NCI-H128 (cell line): ENCODE data around the gene TAS2R42.

Experiments used
- DNase-seq: peaks from one replicate; lab custom pipeline; 2025; ENCODE audit not compliant: unreplicated experiment; lab: John Stamatoyannopoulos, UW

The TAS2R42 gene, protein sequence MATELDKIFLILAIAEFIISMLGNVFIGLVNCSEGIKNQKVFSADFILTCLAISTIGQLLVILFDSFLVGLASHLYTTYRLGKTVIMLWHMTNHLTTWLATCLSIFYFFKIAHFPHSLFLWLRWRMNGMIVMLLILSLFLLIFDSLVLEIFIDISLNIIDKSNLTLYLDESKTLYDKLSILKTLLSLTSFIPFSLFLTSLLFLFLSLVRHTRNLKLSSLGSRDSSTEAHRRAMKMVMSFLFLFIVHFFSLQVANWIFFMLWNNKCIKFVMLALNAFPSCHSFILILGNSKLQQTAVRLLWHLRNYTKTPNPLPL

DNA sequence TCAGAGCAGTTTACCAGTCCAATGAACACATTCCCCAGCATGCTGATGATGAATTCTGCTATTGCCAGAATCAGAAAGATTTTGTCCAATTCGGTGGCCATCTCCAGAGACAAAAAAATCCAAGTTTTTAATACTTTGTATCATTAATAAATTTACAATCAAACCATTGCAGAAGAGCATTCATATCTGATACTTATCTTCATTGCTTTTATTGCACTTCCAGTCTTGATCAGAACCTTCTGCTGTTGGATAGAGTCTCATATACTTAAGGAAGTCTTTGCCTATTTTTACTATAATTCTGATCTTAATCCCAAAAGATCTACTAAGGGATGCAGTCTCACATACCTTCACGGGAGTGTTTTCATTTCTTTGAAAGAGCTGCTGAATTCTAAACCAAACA is at the start of gene TAS2R42:
Gene TAS2R42, minus strand, starts transcription at position 101 of the 400 bp plus-strand sequence. Its CDS starts 0 bp downstream, at position 101.
- no peak for DNase-seq

DNA sequence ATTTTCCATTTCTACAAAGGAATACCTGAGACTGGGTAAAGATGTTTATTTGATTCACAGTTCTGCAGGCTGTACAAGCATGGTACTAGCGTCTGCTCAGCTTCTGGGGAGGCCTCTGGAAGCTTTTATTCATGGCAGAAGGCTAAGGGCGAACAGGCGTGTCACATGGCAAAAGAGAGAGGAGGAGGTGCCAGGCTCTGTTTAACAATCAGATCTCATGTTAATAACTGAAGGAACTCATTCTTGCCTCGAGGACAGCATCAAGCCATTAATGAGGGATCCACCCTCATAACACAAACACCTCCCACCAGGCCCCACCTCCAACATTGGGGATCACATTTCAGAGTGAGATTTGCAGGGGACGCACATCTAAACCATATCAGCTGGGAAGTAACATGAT is 46.8 kb upstream of the TAS2R42 start:
- no peak for DNase-seq

DNA sequence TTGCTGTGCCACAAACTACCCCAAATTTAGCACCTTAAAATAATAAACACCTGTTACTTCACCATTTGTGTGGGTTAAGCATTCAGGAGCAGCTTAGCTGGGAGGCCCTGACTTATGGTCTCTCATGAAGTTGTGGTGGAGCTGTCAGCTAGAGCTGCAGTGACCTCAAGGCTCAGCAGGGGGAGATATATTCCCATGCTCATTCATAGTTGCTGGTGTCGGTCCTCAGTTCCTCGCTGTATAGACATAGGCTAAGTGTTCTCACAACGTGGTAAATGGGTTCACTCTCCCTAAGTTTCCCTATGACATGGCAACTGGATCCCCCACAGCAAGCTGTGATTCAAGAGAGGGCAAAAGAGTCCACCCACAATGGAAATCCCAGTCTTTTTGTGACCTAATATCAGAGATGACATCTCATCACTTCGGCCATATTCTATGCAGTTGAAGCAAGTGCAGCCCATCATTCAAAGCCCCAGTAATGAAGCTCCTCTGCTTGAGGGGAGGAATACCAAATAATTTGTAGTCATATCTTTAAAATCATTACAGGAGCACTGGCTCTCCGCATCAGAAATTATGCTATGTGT is 41.7 kb upstream of the TAS2R42 start:
- DNase-seq = no peak

DNA sequence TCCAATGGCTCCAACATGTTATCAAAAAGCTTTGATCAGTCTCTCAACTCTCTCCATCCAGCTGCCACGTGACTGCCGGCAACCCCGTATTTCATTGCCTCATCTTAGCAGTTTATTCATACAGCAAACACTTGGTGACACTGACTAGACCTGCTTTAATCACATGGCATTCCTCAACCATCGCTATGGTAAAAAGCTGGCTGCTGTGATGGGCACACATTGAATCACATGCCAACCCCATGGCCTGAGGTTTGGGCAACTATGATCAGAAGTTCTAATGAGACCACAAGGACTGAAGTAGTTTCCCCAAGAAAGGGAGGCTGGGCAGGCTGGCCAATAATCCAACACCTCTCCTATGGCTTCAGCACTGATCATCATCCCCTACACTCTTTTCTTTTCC is 40.6 kb upstream of the TAS2R42 start:
- DNase-seq = no peak

DNA sequence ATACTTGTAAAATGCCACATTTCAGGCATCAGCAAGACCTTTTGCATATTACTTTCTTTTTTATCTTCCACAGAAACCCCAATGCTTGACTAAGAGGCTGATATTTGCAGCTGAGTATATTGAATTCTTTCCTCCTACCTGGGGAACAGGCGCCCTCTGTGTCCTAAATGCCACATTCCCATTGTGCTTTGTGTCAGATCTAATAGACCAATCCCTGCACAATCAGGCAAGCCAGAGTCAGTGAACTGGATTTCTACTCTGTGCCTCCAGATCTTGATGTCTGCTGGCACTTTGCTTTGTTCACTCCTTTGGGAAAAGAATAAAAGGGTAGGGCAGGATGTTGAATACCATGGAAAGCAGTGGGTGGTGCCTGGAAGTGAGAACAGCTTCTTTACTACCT is 22.4 kb upstream of the TAS2R42 start:
- DNase-seq = no peak

DNA sequence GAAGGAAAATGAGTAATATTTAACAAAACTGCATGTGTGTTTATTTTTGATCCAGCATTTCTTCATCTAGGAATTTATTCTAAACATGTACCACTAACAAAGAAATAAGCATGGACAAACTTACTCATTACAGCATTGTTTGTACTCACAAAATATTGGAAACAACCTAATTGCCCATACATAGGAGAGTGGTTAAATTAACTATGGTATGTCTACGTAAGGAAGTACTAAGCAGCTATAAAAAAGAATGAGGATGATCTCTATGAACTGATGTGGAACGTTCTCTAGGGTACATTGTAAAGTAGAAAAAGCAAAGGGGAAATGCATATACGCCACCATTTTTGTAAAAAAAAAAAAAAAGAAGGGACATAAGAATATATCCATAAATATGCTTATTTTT is 17.4 kb upstream of the TAS2R42 start:
- no peak for DNase-seq

- no peak for DNase-seq
Measured at GRCh38 chr12:11202811-11203210, 16.1 kb upstream of the TAS2R42 start.

GRCh38 chr12:11183011-11183410 is 3.7 kb downstream of the TAS2R42 start:
- no peak for DNase-seq

- DNase-seq = no peak
Measured at GRCh38 chr12:11182529-11182928, 4.2 kb downstream of the TAS2R42 start.

DNA sequence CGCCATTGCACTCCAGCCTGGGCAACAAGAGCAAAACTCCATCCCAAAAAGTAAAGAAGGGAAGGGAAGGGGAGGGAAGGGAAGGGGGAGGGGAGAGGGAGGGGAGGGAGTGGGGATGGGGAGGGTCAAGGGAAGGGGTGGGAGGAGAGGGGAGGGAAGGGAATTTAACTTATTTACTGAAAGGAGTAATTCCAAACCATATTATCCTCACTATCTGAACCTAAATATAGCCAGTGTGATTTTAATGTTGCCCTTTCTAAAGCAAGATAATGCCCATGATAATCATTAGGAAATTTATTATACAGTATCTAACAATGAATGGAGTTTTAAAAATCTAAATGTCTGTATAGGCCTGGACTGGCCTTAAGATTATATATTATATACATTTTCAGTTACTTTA is 8.5 kb downstream of the TAS2R42 start:
- no peak for DNase-seq

GRCh38 chr12:11174022-11174421 is 12.7 kb downstream of the TAS2R42 start:
- peak; percentile 13 for DNase-seq

GRCh38 chr12:11171969-11172675 is 14.6 kb downstream of the TAS2R42 start:
- DNase-seq = no peak

DNA sequence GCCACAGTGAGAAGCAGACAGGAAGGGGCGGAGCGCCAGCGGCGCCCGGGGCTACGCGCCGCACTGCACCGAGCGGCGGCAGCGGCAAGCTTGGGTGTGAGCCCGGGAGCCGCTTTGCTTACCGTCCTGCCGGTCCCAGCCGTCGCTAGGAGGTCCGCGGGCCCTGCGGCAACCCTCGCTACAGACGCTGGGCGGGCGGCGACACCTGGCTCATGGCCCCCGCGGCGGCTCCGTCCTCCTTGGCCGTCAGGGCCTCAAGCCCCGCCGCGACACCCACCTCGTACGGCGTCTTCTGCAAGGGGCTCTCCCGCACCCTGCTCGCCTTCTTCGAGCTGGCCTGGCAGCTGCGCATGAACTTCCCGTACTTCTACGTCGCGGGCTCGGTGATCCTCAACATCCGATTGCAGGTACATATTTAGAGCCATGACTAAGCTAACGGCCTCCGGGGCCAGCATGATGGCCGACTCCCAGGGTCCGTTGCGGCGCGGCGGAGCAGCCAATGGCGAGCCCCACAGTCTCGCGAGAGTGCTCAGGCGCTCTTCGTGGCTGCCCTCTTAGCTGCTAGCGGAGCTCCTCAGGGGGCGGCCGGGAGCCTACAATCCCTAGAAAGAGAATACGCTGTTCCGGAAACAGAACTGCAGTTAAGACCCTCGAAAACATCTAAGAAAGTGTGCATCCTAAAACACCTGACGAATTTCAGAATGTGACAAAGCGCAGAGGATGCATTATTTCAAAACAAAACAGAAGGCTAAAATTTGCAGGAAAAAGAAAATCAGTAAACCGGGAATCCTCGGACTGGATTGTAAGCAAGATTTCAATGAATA is 15.4 kb downstream of the TAS2R42 start, which contains the start of gene SMIM10L1:
Gene SMIM10L1, plus strand, starts transcription at position 50 of the 824 bp plus-strand sequence. Its CDS starts 163 bp downstream, at position 213.
- peak; percentile 96 for DNase-seq

DNA sequence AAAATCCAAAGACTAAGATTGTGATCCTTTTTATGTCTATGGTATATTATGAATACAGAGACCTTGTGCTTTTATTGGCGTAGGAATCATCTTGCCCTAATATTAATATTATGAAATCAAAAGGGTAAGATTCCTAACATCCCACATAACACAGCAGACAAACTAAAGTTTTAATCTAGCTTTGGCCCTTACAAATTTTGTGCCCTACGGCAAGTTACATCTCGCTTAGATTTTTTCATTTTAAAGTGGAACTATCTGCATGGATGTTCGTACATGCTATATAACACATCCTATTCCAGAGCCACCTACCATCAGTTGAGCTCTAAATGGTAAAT is 16.0 kb downstream of the TAS2R42 start:
- no peak for DNase-seq

DNA sequence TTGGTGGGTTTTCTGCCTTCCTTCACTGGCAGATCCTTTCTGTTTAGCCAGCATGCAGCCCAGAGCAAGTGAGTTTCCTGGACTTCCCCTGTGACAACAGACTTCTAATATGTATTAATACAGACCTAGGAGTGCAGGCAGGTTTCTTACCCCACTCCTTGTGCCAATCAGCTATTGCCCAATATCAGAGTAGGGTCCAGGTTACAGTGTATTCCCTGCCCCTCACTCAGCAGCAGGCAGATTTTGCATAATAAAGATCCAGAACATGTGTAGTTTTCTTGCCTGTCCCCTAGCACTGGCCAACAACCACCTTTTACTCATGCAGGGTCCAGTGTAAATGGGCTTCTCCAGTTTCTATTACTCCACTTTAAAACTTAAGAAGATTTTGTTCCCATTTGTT is 20.4 kb downstream of the TAS2R42 start:
- no peak for DNase-seq

- DNase-seq = no peak
Measured at GRCh38 chr12:11164384-11164783, 22.4 kb downstream of the TAS2R42 start.

DNA sequence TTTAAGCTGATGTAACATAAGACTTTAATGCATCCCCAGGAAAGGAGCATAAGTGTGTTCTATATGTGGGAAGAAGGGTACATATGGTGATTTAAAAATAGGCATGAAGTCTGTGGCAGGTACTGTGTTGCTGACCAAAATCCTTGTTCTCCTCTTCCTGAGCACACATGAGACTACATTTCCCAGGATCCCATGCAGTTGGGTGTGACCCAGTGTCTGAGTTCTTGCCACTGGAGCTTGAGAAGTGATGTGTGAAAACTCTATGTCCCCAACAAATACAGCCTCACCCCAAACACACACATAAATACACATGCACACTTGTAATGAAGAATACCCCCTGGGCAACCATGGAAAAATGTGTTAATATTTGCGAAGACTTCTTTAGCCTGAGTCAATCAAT is 24.2 kb downstream of the TAS2R42 start:
- no peak for DNase-seq

DNA sequence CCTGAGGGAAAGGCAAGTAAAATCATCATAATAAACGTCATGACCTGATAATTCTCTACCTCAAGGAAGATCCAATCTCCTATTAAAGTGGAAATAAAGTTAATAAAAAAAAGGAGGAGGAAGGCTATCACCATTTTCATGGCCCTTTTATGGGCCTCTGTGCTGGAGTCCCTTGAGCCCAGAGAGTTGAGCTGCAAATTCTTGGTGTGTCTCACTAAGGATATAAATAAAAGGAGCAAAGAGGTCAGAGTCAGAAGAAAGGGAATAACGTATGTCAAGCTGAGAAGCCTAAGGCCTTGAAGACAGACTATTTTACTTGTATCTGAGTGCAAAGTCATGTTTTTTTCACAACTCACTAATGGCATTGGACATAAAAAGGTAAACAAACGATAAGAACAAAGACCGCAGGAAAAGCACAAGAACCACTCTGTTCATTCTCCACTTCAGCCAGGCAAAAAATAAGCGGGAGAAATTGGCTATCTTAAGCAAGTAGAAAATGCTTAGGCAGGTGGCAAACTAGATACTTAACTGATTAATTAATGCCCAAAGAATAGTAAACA is 27.8 kb downstream of the TAS2R42 start:
- DNase-seq = no peak

DNA sequence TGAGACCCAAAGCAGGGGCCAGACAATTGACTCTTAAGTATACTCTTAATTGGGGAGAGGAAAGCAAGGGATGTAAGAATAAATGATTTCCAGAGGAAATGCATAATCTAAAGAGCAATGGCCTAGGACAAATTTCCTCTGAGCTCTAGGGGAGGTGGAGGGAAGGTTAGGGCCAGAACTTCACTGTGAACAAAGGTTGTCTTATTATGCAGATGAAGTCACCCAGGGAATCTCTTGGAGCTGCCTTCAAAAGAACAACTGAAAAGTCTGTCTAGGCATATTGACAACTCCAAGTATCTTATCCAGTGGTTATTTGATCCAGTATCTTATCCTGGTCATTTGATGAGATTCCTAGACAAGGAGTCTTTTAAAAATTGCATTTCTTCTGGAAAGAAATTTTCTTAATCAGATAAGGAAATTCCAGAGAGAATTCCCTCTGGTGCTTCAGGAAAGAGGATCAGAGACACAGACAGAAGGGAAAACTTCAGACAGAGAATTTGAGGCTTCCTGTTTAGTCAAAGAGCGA is 32.3 kb downstream of the TAS2R42 start:
- no peak for DNase-seq

DNA sequence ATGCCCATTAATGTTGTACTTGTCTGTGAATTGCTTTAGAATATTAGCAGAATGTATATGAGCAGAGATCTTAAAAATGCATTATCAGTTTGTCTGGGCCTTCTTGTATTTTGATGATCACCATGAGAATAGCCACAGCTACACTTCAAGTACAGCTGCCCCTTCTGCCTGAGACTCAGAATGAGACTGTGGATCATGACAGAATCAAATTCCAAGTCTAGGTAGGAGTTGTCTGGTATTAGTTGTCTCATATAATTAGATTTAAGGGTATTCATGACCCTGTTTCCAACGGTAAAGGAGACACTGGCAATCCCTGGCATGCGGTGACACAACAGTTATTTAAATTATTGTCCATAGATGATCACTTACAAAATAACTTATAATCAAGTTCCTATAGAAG is 34.0 kb downstream of the TAS2R42 start:
- DNase-seq = no peak

DNA sequence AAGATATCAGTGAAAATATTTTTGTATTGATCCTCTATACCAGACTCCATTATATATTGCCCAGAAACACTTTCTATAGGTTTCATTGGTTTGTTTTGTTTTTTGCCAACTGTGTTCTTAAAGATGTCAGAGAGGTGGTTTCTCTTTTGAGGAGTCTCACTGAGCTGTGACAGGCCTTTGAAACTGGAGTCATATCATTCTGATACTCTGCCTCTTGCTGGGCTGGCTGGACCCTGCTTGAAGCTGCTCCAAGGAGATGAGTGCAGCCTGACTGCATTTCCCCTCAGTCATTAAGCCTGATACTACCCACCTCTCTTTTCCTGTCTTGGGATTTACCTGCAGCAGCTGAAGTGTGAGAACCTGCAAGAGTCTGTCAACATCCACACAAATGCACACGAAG is 35.9 kb downstream of the TAS2R42 start:
- no peak for DNase-seq
